OCI-LY3 (cell line): Measurements from ENCODE around the gene RAB3GAP2.

Experiments
- EZH2phosphoT487 ChIP-seq: fragments of 200-600 bp; shearing (Covaris generic); IDR thresholded peaks from 2 replicates; pipeline ENCODE4 v1.6.1; 2018; ENCODE audit warnings: antibody characterized with exemption, mixed run types, low read depth
- TF ChIP-seq, protein P1 (sequence below): fragments of 200-600, 300-600 bp; sonication (generic); IDR thresholded peaks from 2 replicates; pipeline ENCODE4 v1.5.1; 2014; ENCODE audit warnings: antibody characterized with exemption, low read length, low read depth

DNA sequence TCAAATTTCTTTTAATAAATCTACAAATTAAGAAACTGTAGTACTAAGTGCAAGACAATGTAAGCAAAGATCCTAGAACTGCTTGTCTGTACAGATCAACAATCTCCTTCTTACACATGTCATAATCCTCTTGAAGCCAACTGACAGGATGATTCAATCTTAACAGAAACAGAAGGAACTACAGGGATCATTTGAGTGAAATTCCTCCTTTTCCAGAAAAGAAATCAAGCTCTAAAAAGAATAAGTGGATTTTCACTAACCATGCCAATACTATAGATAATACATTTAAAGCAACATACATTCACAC is 53.2 kb downstream of the RAB3GAP2 start:
- TF ChIP-seq, protein P1, sequence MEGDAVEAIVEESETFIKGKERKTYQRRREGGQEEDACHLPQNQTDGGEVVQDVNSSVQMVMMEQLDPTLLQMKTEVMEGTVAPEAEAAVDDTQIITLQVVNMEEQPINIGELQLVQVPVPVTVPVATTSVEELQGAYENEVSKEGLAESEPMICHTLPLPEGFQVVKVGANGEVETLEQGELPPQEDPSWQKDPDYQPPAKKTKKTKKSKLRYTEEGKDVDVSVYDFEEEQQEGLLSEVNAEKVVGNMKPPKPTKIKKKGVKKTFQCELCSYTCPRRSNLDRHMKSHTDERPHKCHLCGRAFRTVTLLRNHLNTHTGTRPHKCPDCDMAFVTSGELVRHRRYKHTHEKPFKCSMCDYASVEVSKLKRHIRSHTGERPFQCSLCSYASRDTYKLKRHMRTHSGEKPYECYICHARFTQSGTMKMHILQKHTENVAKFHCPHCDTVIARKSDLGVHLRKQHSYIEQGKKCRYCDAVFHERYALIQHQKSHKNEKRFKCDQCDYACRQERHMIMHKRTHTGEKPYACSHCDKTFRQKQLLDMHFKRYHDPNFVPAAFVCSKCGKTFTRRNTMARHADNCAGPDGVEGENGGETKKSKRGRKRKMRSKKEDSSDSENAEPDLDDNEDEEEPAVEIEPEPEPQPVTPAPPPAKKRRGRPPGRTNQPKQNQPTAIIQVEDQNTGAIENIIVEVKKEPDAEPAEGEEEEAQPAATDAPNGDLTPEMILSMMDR: no peak
- TF ChIP-seq EZH2phosphoT487: no peak
